ENCODE data around the gene TNIK. TPM values are rescaled to one million over a fixed set of nuclear protein-coding genes. Genes with fewer than 3 reads are reported as not detected.

The TNIK gene
- total RNA-seq, 1 experiment from 2014 or later, result 7.0 TPM

DNA sequence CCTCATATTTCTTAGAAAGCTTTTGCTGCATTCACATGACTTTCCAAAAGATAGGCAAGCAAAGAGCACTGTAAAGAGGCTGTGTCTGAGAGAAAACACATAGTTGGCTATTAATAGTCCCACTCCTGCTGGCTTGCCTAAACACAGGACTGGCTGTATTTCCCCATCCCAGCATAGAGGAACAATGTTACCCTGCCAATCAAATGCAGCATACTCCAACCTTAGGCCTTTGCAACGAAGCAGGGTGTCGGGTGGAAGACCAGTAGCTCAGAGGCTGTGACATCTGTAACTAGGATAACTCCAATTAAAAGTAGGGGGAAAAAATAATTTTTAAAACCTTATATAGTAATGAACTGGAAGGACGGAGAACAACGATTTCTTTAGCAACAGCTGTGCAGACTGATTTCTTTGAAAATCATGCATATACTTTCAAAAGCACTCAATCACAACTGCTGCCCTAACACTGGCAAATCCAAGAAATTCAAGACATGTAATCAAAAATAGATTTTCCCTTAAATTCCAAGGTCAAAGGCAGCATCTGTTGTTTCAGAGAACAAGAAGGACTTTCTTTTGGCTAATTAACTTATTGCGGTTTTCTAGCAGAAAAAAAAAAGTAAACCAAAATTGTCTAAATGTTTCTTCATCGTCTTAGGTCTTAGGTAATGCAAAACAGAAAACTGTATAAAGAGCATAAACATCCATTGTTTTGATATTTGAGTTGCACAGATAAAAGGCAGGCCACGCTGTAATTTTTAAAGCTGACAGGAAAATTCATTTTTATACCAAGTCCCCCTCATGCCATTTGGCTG, 139.3 kb downstream of the TNIK start:
- Histone ChIP-seq H2AFZ (ENCODE audit: low read length) (no peak overlapping the region), H3K27ac (ENCODE audit: low read length) (no peak overlapping the region), H3K27me3 (ENCODE audit: low read length) (no peaks in the 10 kb centered on the region), H3K4me2 (ENCODE audit: low read length) (no peak overlapping the region), H3K36me3 (ENCODE audit: low read depth, low read length) (no peaks in the 10 kb centered on the region), H3K9me2 (replicated peaks; ENCODE audit: low read length) (no peaks in the 10 kb centered on the region; the same call in 1 of the 2 replicates), H3K9me3 (ENCODE audit: low read length) (no peaks in the 10 kb centered on the region), H3F3A (ENCODE audit: low read length, unreplicated experiment) (no peaks in the 10 kb centered on the region), H4K20me1 (ENCODE audit: low read length) (no peaks in the 10 kb centered on the region), H3K4me3 (ENCODE audit: low read length) (no peak overlapping the region), H3K9ac (ENCODE audit: low read length) (no peak overlapping the region), H3K79me2 (ENCODE audit: low read length) (no peaks in the 10 kb centered on the region), H3K4me1 (ENCODE audit: insufficient read depth, low read length) (no peaks in the 10 kb centered on the region)
- DNase-seq (no peak), ATAC-seq (no peak)
- ChIA-PET CTCF (no interaction called here), POLR2A (ENCODE audit: unreplicated experiment) (no interaction called here)
- intact Hi-C loops (cut with micrococcal nuclease), result no loop called here
- no TSS peak for BruUV-seq (replicated peaks)
- TF ChIP-seq EZH2 (IDR thresholded peaks at IDR 0.05; ENCODE audit: low read length, unreplicated experiment), result no peak
- no peak for TF ChIP-seq EZH2phosphoT487 (IDR thresholded peaks at IDR 0.05; ENCODE audit: borderline replicate concordance, low read length)
- TF ChIP-seq, protein P1, sequence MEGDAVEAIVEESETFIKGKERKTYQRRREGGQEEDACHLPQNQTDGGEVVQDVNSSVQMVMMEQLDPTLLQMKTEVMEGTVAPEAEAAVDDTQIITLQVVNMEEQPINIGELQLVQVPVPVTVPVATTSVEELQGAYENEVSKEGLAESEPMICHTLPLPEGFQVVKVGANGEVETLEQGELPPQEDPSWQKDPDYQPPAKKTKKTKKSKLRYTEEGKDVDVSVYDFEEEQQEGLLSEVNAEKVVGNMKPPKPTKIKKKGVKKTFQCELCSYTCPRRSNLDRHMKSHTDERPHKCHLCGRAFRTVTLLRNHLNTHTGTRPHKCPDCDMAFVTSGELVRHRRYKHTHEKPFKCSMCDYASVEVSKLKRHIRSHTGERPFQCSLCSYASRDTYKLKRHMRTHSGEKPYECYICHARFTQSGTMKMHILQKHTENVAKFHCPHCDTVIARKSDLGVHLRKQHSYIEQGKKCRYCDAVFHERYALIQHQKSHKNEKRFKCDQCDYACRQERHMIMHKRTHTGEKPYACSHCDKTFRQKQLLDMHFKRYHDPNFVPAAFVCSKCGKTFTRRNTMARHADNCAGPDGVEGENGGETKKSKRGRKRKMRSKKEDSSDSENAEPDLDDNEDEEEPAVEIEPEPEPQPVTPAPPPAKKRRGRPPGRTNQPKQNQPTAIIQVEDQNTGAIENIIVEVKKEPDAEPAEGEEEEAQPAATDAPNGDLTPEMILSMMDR (conservative IDR thresholded peaks at IDR 0.05; ENCODE audit: low read depth, low read length), result no peak

DNA sequence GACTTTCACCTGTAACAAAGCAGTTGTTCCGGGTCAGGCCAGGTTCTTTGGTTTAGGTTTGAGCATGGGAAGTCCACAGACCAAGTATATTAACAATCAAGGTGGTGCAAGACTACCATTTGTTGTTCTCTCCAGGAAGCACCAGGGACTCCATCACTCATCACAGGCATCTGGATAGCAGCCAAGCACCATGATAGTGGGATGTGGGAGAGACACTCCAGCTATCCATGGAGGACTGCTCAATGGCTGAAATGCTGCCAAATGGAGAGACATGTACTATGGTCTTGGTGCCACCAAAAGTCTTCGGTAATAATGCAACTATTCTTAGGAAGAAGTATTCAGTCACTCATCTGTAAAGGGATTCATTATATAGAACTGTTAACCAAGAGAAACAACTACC, 143.0 kb downstream of the TNIK start:
- DNase-seq (no peak), ATAC-seq (no peak)
- ChIA-PET POLR2A (ENCODE audit: unreplicated experiment) (no interaction called here), CTCF (no interaction called here)
- H3K9ac ChIP-seq (ENCODE audit: low read length), result no peak overlapping the region
- no peaks in the 10 kb centered on the region; the same call in 1 of the 2 replicates for H3K9me2 ChIP-seq (replicated peaks; ENCODE audit: low read length)
- H3K4me1 ChIP-seq (ENCODE audit: insufficient read depth, low read length), result no peaks in the 10 kb centered on the region
- no peaks in the 10 kb centered on the region for H3K27me3 ChIP-seq (ENCODE audit: low read length)
- no peaks in the 10 kb centered on the region for H4K20me1 ChIP-seq (ENCODE audit: low read length)
- no peaks in the 10 kb centered on the region for H3K36me3 ChIP-seq (ENCODE audit: low read depth, low read length)
- no peak overlapping the region for H3K27ac ChIP-seq (ENCODE audit: low read length)
- intact Hi-C loops (cut with micrococcal nuclease), result no loop called here
- no peaks in the 10 kb centered on the region for H3F3A ChIP-seq (ENCODE audit: low read length, unreplicated experiment)
- H3K4me2 ChIP-seq (ENCODE audit: low read length), result no peak overlapping the region
- TF ChIP-seq EZH2phosphoT487 (IDR thresholded peaks at IDR 0.05; ENCODE audit: borderline replicate concordance, low read length), result no peak
- BruUV-seq (replicated peaks), result no TSS peak
- no peak overlapping the region for H2AFZ ChIP-seq (ENCODE audit: low read length)
- H3K79me2 ChIP-seq (ENCODE audit: low read length), result no peaks in the 10 kb centered on the region
- no peak overlapping the region for H3K4me3 ChIP-seq (ENCODE audit: low read length)
- H3K9me3 ChIP-seq (ENCODE audit: low read length), result no peaks in the 10 kb centered on the region

DNA sequence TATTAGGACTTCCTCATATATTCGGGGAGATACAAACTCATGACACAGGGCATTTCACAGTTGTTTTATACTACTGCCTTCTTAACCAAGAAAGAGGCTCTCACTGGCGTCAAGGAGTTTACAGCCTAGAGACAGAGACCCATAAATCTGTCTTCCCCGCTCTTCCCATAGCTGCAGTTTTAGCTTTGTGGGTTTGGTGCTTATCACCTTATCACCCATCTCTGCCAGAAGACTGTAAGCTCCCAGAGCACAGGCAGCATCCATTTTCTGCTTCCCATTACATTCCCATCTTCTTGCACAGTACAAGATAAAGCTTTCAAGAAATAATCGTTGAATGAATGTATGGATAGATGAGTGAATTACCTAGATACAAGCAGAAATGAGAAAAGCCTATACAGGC, 144.3 kb downstream of the TNIK start:
- Histone ChIP-seq H2AFZ (ENCODE audit: low read length) (no peak overlapping the region), H4K20me1 (ENCODE audit: low read length) (no peaks in the 10 kb centered on the region), H3K4me2 (ENCODE audit: low read length) (no peak overlapping the region), H3K9me2 (replicated peaks; ENCODE audit: low read length) (no peaks in the 10 kb centered on the region; the same call in 1 of the 2 replicates), H3F3A (ENCODE audit: low read length, unreplicated experiment) (no peaks in the 10 kb centered on the region), H3K9me3 (ENCODE audit: low read length) (no peaks in the 10 kb centered on the region), H3K27me3 (ENCODE audit: low read length) (no peaks in the 10 kb centered on the region), H3K79me2 (ENCODE audit: low read length) (no peaks in the 10 kb centered on the region), H3K36me3 (ENCODE audit: low read depth, low read length) (no peaks in the 10 kb centered on the region), H3K4me1 (ENCODE audit: insufficient read depth, low read length) (no peaks in the 10 kb centered on the region), H3K27ac (ENCODE audit: low read length) (no peak overlapping the region), H3K9ac (ENCODE audit: low read length) (no peak overlapping the region), H3K4me3 (ENCODE audit: low read length) (no peak overlapping the region)
- TF ChIP-seq, protein P1 (conservative IDR thresholded peaks at IDR 0.05; ENCODE audit: low read depth, low read length), result no peak
- TF ChIP-seq EZH2phosphoT487 (IDR thresholded peaks at IDR 0.05; ENCODE audit: borderline replicate concordance, low read length) (no peak), EZH2 (IDR thresholded peaks at IDR 0.05; ENCODE audit: low read length, unreplicated experiment) (no peak)
- CTCF ChIA-PET, result no interaction called here
- BruUV-seq (replicated peaks), result no TSS peak
- DNase-seq (no peak), ATAC-seq (no peak)
- POLR2A ChIA-PET (ENCODE audit: unreplicated experiment), result no interaction called here
- intact Hi-C loops (cut with micrococcal nuclease), result no loop called here
